Aorta (tissue), 5 donors: ENCODE results near the gene KLHDC8A. TPM values are rescaled to one million over a fixed set of nuclear protein-coding genes. Genes with fewer than 3 reads are reported as not detected.
A peak's percentile ranks its signal among the peaks of the same experiment; 100 is the strongest.

ENCODE experiments used
- ATAC-seq: fragments of 200-7000 bp; cut with Tn5 transposase; one replicate; pipeline ENCODE4 v1.9.1; 2022; ENCODE audit warnings: moderate library complexity; ENCODE audit not compliant: low FRiP score
- DNase-seq, 2 donors: peaks; one replicate each; pipeline ENCODE4 v3.0.0-alpha.2; 2020
- H3K27ac ChIP-seq, 2 donors: one replicate each; pipeline ENCODE4 v1.5.1; 2013; ENCODE audit warnings: low read length in 2 of 2, mild to moderate bottlenecking in 2 of 2, moderate library complexity in 2 of 2, control low read depth in 1 of 2, inconsistent platforms in 1 of 2, low read depth in 1 of 2
- H3K27me3 ChIP-seq, 2 donors: one replicate each; pipeline ENCODE4 v1.6.1; 2013; ENCODE audit warnings: control low read depth in 1 of 2, low read length in 1 of 2, mild to moderate bottlenecking in 1 of 2, moderate library complexity in 1 of 2; ENCODE audit not compliant: insufficient read depth in 2 of 2, control insufficient read depth in 1 of 2
- H3K36me3 ChIP-seq, 2 donors: one replicate each; pipeline ENCODE4 v1.6.1; 2013; ENCODE audit warnings: control low read depth in 1 of 2, low read length in 1 of 2, mild to moderate bottlenecking in 1 of 2; ENCODE audit not compliant: insufficient read depth in 2 of 2, control insufficient read depth in 1 of 2
- H3K4me1 ChIP-seq, 2 donors: one replicate each; pipeline ENCODE4 v1.6.1; 2013; ENCODE audit warnings: low read length in 2 of 2, control low read depth in 1 of 2, mild to moderate bottlenecking in 1 of 2, moderate library complexity in 1 of 2; ENCODE audit not compliant: insufficient read depth in 2 of 2, control insufficient read depth in 1 of 2
- H3K4me3 ChIP-seq, 2 donors: one replicate each; pipeline ENCODE4 v1.5.1; 2013; ENCODE audit warnings: low read length in 2 of 2, control low read depth in 1 of 2, mild to moderate bottlenecking in 1 of 2
- H3K9me3 ChIP-seq: one replicate; pipeline ENCODE4 v1.6.1; 2013; ENCODE audit warnings: mild to moderate bottlenecking, low read length; ENCODE audit not compliant: control insufficient read depth
- WGBS, 2 donors: extraction: QIAGEN DNeasy Blood & Tissue Kit; methylation state at CpG; one replicate each; pipeline ENCODE4 v1.1.7; 2013; 5-methylcytosine and 5-hydroxymethylcytosine counted together
- intact Hi-C, 2 donors: fragments of 100-400 bp; cut with DNase I; formaldehyde crosslinking; loops; one replicate each; pipeline versions ENCODE4 v1.14.2 to v1.15.0; 2022
- polyA plus RNA-seq, 2 donors: library from polyadenylated mRNA; stranded (reverse); fragments of 200-250 nt; gene quantifications; one replicate each; pipeline ENCODE4 v1.2.3, GENCODE V29; 2013
- total RNA-seq, 2 donors: library from RNA; stranded (reverse); fragmentation: NEBNext Ultra II Directional; extraction: Animal tissue kit (Norgen Biotek cat#: 25700); gene quantifications; one replicate each; pipeline ENCODE4 v1.2.1, GENCODE V29; 2021
- donor health status: healthy with polysubstance abuse.
- donor health status: Bipolar disorder and iron deficiency.
- donor health status: DM: no; HTN: no; CAD: no.
- donor health status: DM: no; HTN: no; CAD: no.
- donor health status: DM: yes; HTN: yes; CAD: no.

KLHDC8A gene
- total and polyA plus RNA-seq, 4 donors, result 1.2 TPM; not detected in 3

- no peaks in the 10 kb centered on the region for H3K9me3 ChIP-seq
- peak in 1 of 2 donors; percentile 79 for DNase-seq
- H3K4me1 ChIP-seq, result no peaks in the 10 kb centered on the region
- WGBS, 2 donors, result 11 to 13% methylated on average over 50 to 59 of the region's 59 CpGs
- peak; percentile 23 for ATAC-seq
- intact Hi-C loops, result no loop called here
- no peak overlapping the region for H3K27ac ChIP-seq
- peak overlapping the region in 1 of 2 donors; percentile 24 for H3K4me3 ChIP-seq
- no peaks in the 10 kb centered on the region for H3K36me3 ChIP-seq
- H3K27me3 ChIP-seq, result no peaks in the 10 kb centered on the region
These were observed 12.4 kb downstream of the KLHDC8A start for GRCh38 chr1:205344066-205344928.

GRCh38 chr1:205343431-205344065 lies 13.2 kb downstream of the KLHDC8A start:
- Histone ChIP-seq H3K4me1 (no peaks in the 10 kb centered on the region), H3K27ac (no peak overlapping the region), H3K4me3 (peak overlapping the region in 1 of 2 donors; percentile 24), H3K27me3 (no peaks in the 10 kb centered on the region), H3K36me3 (no peaks in the 10 kb centered on the region), H3K9me3 (no peaks in the 10 kb centered on the region)
- no peak for ATAC-seq
- intact Hi-C loops, result no loop called here
- WGBS, 2 donors, result 3 to 4% methylated on average over 60 to 63 of the region's 63 CpGs
- DNase-seq, result peak in 1 of 2 donors; percentile 79

GRCh38 chr1:205342986-205343385 lies 13.7 kb downstream of the KLHDC8A start:
- no peak for DNase-seq
- no peaks in the 10 kb centered on the region for H3K27me3 ChIP-seq
- H3K4me3 ChIP-seq, result no peak overlapping the region
- no peaks in the 10 kb centered on the region for H3K36me3 ChIP-seq
- WGBS, 2 donors, result 83 to 84% methylated on average over 12 of the region's 12 CpGs
- no peak overlapping the region for H3K27ac ChIP-seq
- intact Hi-C loops, result no loop called here
- no peaks in the 10 kb centered on the region for H3K4me1 ChIP-seq
- no peak for ATAC-seq
- H3K9me3 ChIP-seq, result no peaks in the 10 kb centered on the region

- H3K27me3 ChIP-seq, result no peaks in the 10 kb centered on the region
- intact Hi-C loops, result no loop called here
- H3K27ac ChIP-seq, result no peak overlapping the region
- whole genome bisulfite sequencing, 2 donors, result 95 to 100% methylated on average over 1 of the region's 1 CpG
- no peaks in the 10 kb centered on the region for H3K9me3 ChIP-seq
- no peak overlapping the region for H3K4me3 ChIP-seq
- no peaks in the 10 kb centered on the region for H3K4me1 ChIP-seq
- DNase-seq (peak in 1 of 2 donors; percentile 31), ATAC-seq (no peak)
- H3K36me3 ChIP-seq, result no peaks in the 10 kb centered on the region
These were observed 16.0 kb downstream of the KLHDC8A start for GRCh38 chr1:205340676-205341075.

- 96 to 98% methylated on average over 4 of the region's 4 CpGs for WGBS, 2 donors
- intact Hi-C loops, result loop anchor here in 1 of 2 donors (5.0 to 10.0 kb wide), 2 partner anchors 148 to 185 kb away; no protein-coding TSS in a partner anchor
These were observed 17.0 kb downstream of the KLHDC8A start for GRCh38 chr1:205339717-205340116.

GRCh38 chr1:205339197-205339702 lies 17.5 kb downstream of the KLHDC8A start:
- H3K9me3 ChIP-seq, result no peaks in the 10 kb centered on the region
- intact Hi-C loops, result loop anchor here in 1 of 2 donors (5.0 to 10.0 kb wide), 2 partner anchors 148 to 186 kb away; no protein-coding TSS in a partner anchor
- no peaks in the 10 kb centered on the region for H3K4me1 ChIP-seq
- DNase-seq, result peak in 1 of 2 donors; percentile 38
- ATAC-seq, result no peak
- H3K36me3 ChIP-seq, result no peaks in the 10 kb centered on the region
- H3K4me3 ChIP-seq, result no peak overlapping the region
- no peak overlapping the region for H3K27ac ChIP-seq
- H3K27me3 ChIP-seq, result no peaks in the 10 kb centered on the region
- 93 to 94% methylated on average over 21 of the region's 21 CpGs for WGBS, 2 donors

More at GRCh38 chr1:205339717-205340116, 17.0 kb downstream of the KLHDC8A start:
- Histone ChIP-seq H3K27ac (no peak overlapping the region), H3K4me3 (no peak overlapping the region), H3K36me3 (no peaks in the 10 kb centered on the region), H3K27me3 (no peaks in the 10 kb centered on the region), H3K9me3 (no peaks in the 10 kb centered on the region), H3K4me1 (no peaks in the 10 kb centered on the region)
- DNase-seq, result no peak
- no peak for ATAC-seq

GRCh38 chr1:205338011-205338410 lies 18.7 kb downstream of the KLHDC8A start:
- DNase-seq (peak in 1 of 2 donors; percentile 36), ATAC-seq (no peak)
- Histone ChIP-seq H3K27ac (no peak overlapping the region), H3K9me3 (no peaks in the 10 kb centered on the region), H3K36me3 (no peaks in the 10 kb centered on the region), H3K4me3 (no peak overlapping the region), H3K27me3 (no peaks in the 10 kb centered on the region), H3K4me1 (no peaks in the 10 kb centered on the region)
- 79 to 88% methylated on average over 7 of the region's 7 CpGs for WGBS, 2 donors
- intact Hi-C loops, result loop anchor here in 1 of 2 donors (5.0 to 10.0 kb wide), 2 partner anchors 149 to 187 kb away; no protein-coding TSS in a partner anchor

- Histone ChIP-seq H3K27me3 (no peaks in the 10 kb centered on the region), H3K27ac (no peak overlapping the region), H3K4me3 (no peak overlapping the region), H3K36me3 (no peaks in the 10 kb centered on the region), H3K4me1 (no peaks in the 10 kb centered on the region), H3K9me3 (no peaks in the 10 kb centered on the region)
- DNase-seq (no peak), ATAC-seq (no peak)
- intact Hi-C loops, result loop anchor here in 1 of 2 donors (5.0 to 10.0 kb wide), 2 partner anchors 150 to 187 kb away; no protein-coding TSS in a partner anchor
- WGBS, 2 donors, result 86 to 89% methylated on average over 7 of the region's 7 CpGs
These were observed 19.2 kb downstream of the KLHDC8A start for GRCh38 chr1:205337481-205337880.
